ENCODE measurements around the gene C2CD3.

Gene C2CD3

GRCh38 chr11:74020539-74020938 lies 150.3 kb downstream of the C2CD3 start:
- DNase-seq (ENCODE audit: low read depth in 2 of 2) = no peak

GRCh38 chr11:74019860-74020259 lies 150.9 kb downstream of the C2CD3 start:
- DNase-seq (ENCODE audit: low read depth in 2 of 2) = peak; percentile 37 to 53

DNA sequence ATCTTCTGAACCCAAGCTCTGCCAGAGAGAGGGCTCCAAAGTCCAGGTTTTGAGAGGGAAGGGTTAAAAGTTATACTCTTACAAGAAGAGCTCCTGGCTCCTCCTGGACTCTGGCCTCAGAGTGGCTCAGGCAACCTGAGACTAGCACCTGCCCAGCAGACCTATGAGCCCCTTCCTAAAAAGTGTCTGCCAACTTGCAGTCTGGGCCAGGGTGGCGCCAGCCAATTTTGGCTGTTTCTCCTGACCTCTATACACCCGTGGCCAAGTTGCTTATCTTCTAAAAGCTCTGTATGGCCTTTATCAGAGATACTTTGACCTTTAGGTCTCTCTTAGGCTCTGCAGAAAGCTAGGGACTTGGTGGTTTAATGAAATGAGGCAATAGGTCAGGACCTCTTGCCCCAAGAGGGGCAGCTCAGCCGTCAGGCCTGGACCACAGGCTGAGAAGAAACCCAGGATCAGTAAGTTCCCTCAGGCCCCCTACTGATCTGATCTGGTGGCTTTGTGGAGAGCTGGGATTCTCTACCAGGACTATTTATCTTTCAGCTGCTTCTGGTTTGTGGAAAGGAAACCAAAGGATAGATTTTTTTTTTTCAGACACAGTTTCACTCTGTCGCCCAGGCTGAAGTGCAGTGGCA lies 151.6 kb downstream of the C2CD3 start:
- no peak for DNase-seq (ENCODE audit: low read depth in 2 of 2)

- no peak for DNase-seq (ENCODE audit: low read depth in 2 of 2)
Measured at GRCh38 chr11:74018331-74019005, 152.3 kb downstream of the C2CD3 start.

DNA sequence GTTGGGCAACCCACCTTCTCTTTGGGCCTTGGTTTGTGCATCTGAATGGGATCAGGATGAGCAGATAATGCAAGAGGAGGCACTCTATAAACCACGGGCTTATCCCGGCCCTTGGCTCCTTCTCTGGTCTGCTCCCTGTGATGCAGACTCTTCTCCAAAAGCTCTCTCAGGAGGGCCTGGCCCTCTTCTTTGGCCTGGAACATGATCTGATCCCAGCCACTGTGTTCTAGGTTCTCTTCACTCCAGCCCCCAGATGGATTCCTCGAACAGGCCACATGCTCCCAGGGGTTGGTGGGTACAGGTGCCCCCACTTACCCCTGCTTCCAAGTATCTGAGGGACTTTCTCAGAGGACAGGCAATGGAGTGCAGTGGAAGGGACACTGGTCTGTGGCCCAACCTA lies 153.2 kb downstream of the C2CD3 start:
- no peak for DNase-seq (ENCODE audit: low read depth in 2 of 2)

DNA sequence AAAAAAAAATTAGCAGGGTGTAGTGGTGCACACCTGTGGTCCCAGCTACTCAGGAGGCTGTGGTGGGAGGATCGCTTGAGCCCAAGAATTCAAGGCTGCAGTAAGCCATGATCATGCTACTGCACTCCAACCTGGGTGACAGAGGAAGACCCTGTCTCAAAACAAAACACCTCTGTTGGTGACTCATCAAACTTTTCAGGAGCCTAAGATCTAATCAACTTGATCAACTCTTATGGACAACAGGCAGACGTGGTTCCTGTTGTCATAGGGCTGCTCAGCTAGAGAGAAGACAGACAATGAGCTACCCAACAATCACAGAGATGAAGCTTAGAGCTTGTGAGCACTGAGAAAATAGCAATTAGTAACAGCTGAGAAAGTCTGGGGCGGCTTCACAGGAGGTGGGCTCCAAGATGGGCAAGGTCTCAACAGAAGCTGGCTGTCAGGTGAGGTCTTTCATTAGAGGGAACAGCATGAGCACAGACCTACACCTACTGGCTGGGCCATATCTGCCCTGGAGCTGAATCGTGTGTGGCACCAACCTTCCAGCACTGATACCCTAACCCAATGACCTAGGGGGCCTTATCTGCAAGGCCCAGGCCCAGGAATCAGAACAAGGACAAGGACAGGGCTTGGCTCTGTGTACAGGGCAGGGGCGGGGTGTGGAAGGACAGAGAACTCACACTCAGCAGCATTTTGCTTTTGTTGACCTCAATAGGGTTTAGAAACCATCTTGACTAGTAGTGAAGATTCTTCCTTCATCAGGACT lies 154.7 kb downstream of the C2CD3 start:
- no peak for DNase-seq (ENCODE audit: low read depth in 2 of 2)

GRCh38 chr11:74014880-74015279 lies 155.9 kb downstream of the C2CD3 start:
- DNase-seq (ENCODE audit: low read depth in 2 of 2) = no peak

DNA sequence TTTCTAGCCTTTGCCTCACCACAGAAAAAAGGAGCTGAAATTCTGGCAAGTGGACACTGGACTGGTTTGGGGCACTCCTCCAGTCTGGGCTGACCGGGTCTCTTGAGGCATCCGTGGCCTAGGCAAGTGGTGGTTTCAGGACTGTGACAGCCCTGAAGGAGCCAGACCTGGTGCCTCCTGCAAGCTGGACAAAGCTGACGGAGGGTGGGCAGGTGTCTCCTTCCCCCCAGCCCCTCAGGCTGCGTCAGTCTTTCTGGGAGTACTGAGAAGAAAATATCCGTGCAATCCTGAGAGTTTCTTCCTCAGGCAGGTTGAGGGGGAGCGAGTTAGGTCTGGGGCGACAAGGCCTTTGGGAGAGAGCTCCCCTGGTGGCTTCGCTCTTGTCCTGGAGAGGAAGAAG lies 157.7 kb downstream of the C2CD3 start:
- DNase-seq (ENCODE audit: low read depth in 2 of 2) = no peak

DNA sequence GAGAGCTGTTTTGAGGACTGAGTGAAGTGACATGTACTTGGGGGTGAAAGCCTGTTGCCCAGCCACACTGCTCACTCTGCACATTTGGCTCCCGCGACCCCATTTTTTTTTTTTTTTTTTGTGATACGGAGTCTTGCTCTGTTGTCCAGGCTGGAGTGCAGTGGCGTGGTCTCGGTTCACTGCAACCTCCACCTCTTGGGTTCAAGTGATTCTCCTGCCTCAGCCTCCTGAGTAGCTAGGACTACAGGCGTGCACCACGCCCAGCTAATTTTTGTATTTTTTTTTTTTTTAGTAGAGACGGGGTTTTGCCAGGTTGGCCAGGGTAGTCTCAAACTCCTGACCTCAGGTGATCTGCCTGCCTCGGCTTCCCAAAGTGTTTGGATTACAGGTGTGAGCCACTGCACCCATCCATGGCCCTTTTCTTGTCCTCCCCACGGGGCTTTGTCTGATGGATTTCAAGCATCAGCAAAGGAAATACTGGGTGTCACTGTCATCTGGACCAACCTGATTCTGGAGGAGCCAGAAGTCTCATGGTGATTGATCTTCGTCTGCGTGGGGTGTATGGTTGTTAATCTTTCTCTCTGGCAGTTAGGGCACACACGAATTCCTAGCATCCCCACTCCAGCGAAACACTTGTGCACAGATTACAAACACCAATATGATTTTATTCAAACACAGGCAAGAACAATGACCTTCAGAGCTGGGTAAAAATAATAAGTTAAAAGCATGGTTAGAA lies 158.6 kb downstream of the C2CD3 start:
- DNase-seq (ENCODE audit: low read depth in 2 of 2) = no peak

DNA sequence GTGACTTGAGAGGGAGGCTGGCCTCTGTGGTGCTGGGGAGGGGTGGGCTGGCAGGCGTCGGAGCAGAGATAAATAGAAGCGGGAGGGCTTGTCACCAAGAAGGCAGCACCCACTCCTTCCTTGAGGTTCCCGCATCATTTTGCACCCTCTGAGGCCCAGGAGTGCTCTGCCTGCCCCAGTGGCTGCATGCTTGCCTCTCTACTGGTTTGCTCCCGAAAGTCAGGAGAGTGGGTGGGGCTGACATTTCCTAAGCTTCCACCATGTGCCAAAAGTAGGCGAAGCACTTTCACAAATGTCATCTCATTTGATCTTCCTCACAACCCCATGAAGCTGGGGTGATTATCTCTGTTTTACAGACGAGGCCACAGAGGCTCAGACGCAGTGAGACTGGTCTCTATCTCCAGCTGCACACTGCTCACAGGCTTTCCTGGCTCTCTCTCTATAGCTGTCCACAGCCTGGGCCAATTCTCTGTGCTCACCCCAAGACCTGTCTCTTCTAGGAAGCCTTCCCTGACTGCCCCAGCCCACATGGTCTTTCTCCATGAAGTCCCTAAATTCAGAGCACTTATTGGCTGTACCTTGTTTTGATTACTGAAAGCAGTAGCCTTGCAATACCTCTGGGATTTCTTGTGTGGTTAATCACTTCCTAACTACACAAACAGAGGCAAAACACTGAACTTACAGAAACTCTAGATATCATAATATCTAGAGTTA lies 159.3 kb downstream of the C2CD3 start:
- no peak for DNase-seq (ENCODE audit: low read depth in 2 of 2)

DNA sequence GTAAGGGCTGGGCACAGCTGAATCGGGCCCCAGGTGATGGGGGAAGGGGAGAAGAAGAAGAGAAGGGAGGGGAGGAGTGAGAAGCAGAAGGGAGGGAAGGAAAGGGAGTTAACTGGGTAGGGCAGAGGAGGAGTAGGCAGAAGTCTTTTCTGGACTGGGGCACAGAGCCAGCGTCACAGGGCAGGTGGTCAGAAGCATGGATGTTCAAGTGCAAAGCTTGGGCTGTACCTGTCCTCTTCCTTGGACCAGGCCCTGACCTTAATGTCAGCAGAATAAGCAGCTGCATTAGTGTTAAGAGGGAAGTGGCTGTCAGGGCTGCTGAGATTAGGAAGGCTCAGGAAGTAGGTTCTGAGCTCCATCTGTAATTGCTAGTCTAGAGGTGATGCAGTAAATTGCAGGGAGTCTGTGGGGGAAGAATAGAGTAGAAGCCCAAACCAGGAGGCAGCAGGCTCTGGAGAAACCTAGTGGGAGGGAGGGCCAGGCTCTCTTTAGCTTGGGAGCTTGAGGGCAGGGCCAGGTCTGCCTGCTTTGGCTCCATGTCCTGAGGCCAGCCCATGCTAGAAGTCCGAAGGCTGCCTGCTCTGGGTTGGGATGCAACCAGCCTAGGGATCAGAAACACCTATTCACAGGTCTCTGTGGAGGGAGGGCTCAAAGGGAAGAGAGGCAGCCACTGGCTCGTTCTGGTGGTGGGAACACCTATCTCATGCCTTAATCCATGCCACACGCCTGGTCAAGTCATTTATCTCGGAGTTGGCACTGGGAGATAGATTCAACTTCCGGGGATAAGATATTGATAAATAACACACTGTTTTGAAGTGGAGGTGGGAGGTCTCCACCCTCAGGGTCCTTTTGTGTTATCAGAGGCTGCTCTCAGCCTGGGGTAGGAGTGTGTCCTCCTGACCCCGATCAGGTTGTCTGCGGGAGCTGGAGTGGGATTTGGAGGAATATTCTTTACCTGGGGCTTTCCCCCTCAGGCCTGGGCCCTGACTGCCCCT lies 160.2 kb downstream of the C2CD3 start:
- DNase-seq (ENCODE audit: low read depth in 2 of 2) = no peak

DNA sequence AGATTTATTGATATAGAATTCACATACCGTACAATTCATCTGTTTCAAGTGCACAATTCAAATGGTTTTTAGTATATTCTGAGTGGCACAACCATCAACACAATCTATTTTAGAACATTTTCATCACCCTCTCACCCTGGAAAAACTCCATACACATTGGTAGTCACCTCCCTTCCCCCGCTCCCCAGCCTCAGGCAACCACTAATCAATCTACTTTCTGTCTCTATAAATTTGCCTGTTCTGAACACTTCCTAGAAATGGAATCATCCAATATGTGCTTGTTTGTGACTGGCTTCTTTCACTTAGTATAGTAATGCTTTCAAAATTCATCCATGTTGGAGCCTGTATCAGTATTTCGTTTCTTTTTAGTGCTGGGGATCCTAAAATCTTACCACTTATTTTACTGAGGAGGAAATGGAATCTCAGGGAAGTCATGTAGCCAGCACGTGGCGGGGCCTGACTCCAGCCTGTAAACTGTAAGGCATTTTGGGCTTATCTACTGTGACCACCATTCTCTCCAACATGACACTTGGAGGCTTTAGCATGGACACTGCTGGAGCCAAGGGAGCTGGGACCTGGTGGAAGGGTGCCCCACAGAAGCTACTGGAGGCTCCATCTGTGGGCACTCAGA lies 161.0 kb downstream of the C2CD3 start:
- DNase-seq (ENCODE audit: low read depth in 2 of 2) = no peak

DNA sequence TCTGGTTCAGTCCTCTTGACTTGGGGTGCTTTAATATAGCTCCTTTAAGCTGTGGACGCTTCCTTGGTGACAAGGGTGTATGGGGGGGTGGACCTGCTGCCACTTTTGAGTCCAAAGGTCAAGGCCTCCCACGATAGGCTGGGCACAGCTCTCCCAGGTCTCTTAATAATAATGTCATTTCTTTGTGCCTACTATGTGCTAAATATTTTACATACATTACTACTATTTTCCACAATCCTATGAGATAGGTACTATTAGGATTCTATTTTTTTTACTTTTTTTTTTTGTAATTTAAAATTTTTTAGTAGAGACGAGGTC lies 161.6 kb downstream of the C2CD3 start:
- no peak for DNase-seq (ENCODE audit: low read depth in 2 of 2)

- no peak for DNase-seq (ENCODE audit: low read depth in 2 of 2)
Measured at GRCh38 chr11:74008373-74009229, 162.2 kb downstream of the C2CD3 start, which contains the start of gene UCP3. Gene UCP3 (minus strand): TSS chr11:74009085. CDS start chr11:74007042, 2,043 bp downstream.

DNA sequence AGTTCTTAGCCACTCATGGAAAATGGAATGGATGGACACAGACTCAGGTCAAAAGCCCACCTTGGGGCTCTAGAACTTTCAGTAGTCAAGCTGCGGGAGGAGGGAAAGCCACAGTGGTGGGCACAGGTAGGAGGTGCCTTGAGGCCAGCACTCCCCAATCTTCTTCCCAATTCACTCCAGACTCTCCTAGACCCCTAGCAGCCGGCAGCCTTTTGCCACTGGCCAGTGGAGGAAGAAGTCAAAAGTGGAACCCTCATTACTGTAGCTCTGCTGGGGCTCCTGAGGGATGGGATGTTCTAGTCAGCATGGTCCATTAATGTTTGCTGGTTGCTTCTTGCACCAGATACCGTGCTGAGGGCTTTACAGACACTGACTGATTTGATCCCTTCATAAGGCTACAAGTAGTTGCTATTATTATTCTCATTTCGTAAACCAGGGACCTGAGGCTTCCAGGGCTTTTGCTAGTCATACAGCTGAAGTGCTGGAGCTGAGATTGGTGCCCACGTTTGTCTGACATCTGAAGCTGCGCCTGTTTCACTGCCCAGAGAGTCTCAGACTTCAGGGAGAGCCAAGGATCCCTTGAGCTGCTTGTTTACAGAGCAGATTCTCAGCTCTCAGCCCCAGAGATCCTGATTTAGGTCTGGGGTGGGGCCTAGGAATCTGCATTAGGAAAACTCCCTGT lies 163.0 kb downstream of the C2CD3 start:
- no peak for DNase-seq (ENCODE audit: low read depth in 2 of 2)

DNA sequence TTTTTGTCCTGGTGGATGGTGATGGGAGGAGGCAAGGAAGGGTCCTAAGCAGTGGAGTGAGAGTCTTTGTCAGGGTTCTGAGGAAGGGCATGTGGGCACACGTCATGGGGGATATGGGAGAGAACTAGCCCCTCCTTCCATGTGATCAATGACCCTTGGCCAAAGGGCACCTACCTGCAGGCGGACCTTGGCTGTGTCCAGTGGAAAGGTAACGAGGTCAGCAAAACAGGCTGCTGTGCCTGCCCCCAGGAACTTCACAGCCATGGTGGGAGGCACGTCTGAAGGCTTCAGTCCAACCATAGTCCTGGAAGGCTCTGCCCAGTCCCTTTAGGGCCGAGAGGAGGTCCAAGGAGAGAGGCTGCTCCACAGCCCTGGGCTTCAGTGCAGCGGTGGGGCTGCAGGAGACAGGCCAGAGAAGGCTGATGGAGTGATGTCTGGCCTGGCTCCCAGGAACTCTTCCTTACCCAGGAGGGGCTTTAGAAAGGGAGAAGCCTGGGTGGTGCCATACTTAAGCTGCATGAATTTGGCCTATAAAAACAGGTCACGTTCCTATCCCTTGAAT lies 164.0 kb downstream of the C2CD3 start:
- DNase-seq (ENCODE audit: low read depth in 2 of 2) = no peak

DNA sequence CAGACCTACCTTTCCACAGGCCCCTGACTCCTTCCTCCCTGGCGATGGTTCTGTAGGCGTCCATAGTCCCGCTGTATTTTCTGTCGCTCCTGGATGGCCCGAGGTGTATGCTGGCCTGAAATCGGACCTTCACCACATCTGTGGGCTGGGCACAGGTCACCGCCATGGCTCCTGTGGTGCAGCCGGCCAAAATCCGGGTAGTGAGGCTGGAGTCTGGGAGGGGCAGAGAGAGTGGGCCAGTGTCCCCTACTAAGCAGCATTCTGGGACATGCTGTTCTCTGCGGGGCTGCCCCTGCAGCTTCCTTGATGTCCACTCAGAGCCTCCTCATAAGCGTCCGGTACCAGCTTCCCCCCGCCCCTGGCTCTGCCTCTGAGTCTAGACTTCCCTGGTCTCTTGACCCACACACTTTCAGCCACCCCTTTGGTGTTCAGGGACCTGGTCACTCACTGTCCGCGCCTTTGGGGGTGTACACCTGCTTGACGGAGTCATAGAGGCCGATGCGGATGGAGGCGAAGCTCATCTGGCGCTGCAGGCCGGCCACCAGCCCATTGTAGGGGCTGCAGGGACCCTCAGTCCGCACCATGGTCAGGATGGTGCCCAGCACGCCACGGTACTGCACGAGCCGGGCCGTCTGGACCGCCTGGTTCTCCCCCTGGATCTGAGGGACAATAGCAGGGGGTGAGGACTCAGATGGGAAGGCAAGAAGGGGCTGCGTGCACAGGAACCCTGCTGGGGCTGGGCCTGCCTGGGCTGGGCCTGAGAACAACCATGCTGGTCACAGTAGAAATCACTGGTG lies 164.9 kb downstream of the C2CD3 start:
- no peak for DNase-seq (ENCODE audit: low read depth in 2 of 2)
